Smooth muscle cell (in vitro differentiated cells): ENCODE data around the gene MED4. TPM values are rescaled to one million over a fixed set of nuclear protein-coding genes. Genes with fewer than 3 reads are reported as not detected.

ENCODE experiments used
- DNase-seq: peaks from one replicate; lab custom pipeline; 2025; ENCODE audit not compliant: unreplicated experiment; lab: John Stamatoyannopoulos, UW
- H2AFZ ChIP-seq: fragments of 200-600 bp; sonication (generic); 2 replicates; pipeline ENCODE4 v1.6.0; 2016; ENCODE audit warnings: antibody characterized with exemption, low read depth, mild to moderate bottlenecking
- H3F3A ChIP-seq: fragments of 200-600 bp; sonication (generic); 2 replicates; pipeline ENCODE4 v1.6.0; 2017; ENCODE audit warnings: antibody characterized with exemption, low read depth
- H3K27ac ChIP-seq: fragments of 200-600 bp; sonication (generic); 2 replicates; pipeline ENCODE4 v1.5.1; 2016; ENCODE audit warnings: low read depth, mild to moderate bottlenecking
- H3K27me3 ChIP-seq: fragments of 200-600 bp; sonication (generic); 2 replicates; pipeline ENCODE4 v1.6.1; 2016; ENCODE audit warnings: low read depth, mild to moderate bottlenecking
- H3K36me3 ChIP-seq: fragments of 200-600 bp; sonication (generic); 2 replicates; pipeline ENCODE4 v1.5.1; 2016; ENCODE audit warnings: low read depth
- H3K4me1 ChIP-seq: fragments of 200-600 bp; sonication (generic); 2 replicates; pipeline ENCODE4 v1.5.1; 2016; ENCODE audit warnings: low read depth
- H3K4me2 ChIP-seq: fragments of 200-600 bp; sonication (generic); 2 replicates; pipeline ENCODE4 v1.6.0; 2016; ENCODE audit warnings: mild to moderate bottlenecking
- H3K4me3 ChIP-seq: fragments of 200-600 bp; sonication (generic); 2 replicates; pipeline ENCODE4 v1.5.1; 2016; ENCODE audit warnings: mild to moderate bottlenecking
- H3K79me2 ChIP-seq: fragments of 200-600 bp; sonication (generic); 2 replicates; pipeline ENCODE4 v1.6.0; 2016; ENCODE audit warnings: low read depth, mild to moderate bottlenecking
- H3K9ac ChIP-seq: fragments of 200-600 bp; sonication (generic); 2 replicates; pipeline ENCODE4 v1.6.0; 2016; ENCODE audit warnings: low read depth
- H3K9me3 ChIP-seq: fragments of 200-600 bp; sonication (generic); replicated peaks from 2 replicates; pipeline ENCODE4 v1.5.1; 2016; ENCODE audit warnings: low read depth
- H4K20me1 ChIP-seq: fragments of 200-600 bp; sonication (generic); 2 replicates; pipeline ENCODE4 v1.6.0; 2016; ENCODE audit warnings: low read depth
- CTCF ChIP-seq: fragments of 200-600 bp; sonication (generic); IDR thresholded peaks from 2 replicates; pipeline ENCODE4 v1.5.1; 2017; ENCODE audit warnings: borderline replicate concordance, mild to moderate bottlenecking, antibody characterized with exemption; ENCODE audit not compliant: insufficient read depth, poor library complexity, severe bottlenecking
- WGBS: methylation state at CpG from one replicate; pipeline ENCODE4 v1.1.7; 2016; ENCODE audit warnings: low lambda C conversion rate; 5-methylcytosine and 5-hydroxymethylcytosine counted together
- polyA plus RNA-seq: library from polyadenylated mRNA; unstranded; fragments of >200 nt; fragmentation: Nextera tagmentation; extraction: Ambion mirVana; gene quantifications from 2 replicates; pipeline ENCODE4 v1.2.1, GENCODE V29; 2016
- total RNA-seq: library from RNA; depleted of rRNA; stranded (reverse); fragments of >200 nt; gene quantifications from 2 replicates; pipeline ENCODE4 v1.2.3, GENCODE V29; 2014

The MED4 gene
- total and polyA plus RNA-seq, 2 experiments from 2014 or later, result 47.7 to 59.9 TPM

DNA sequence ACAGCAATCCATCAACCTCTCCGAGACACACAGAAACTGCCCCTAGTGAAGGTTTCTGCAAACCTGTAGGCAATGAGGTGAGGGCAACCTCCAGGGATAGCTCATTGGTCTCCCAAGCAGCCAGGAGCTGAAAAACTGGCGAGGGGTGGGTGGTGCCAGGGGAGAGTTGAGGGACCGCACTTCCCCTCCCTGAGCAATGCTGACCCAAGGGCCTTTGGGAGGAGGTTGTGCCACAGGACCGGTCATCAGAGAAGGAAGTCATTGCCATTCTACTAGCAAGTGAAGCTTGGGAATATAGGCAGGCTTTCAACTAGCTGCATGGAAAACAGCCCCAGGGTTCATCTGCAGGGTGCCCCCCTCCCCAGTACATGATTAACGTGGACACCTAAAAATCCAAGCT lies 23.1 kb upstream of the MED4 start:
- H3K27me3 ChIP-seq, result no peaks in the 10 kb centered on the region
- H3K4me3 ChIP-seq, result no peak overlapping the region
- H4K20me1 ChIP-seq, result no peaks in the 10 kb centered on the region
- no peak overlapping the region for H3K4me2 ChIP-seq
- H3K9me3 ChIP-seq, result no peaks in the 10 kb centered on the region
- H3K9ac ChIP-seq, result no peak overlapping the region
- H3K4me1 ChIP-seq, result no peaks in the 10 kb centered on the region
- WGBS, result 96% methylated on average over 5 of the region's 5 CpGs
- H2AFZ ChIP-seq, result no peak overlapping the region
- H3K79me2 ChIP-seq, result no peaks in the 10 kb centered on the region
- no peaks in the 10 kb centered on the region for H3K36me3 ChIP-seq
- no peaks in the 10 kb centered on the region for H3F3A ChIP-seq
- no peak overlapping the region for H3K27ac ChIP-seq
- no peak for TF ChIP-seq CTCF
- no peak for DNase-seq

GRCh38 chr13:48116808-48117207 lies 21.9 kb upstream of the MED4 start:
- Histone ChIP-seq H3K27ac (no peak overlapping the region), H3K9ac (no peak overlapping the region), H3K36me3 (no peaks in the 10 kb centered on the region), H3K4me3 (no peak overlapping the region), H4K20me1 (no peaks in the 10 kb centered on the region), H2AFZ (no peak overlapping the region), H3K4me2 (no peak overlapping the region), H3K4me1 (no peaks in the 10 kb centered on the region), H3K9me3 (no peaks in the 10 kb centered on the region), H3K27me3 (no peaks in the 10 kb centered on the region), H3K79me2 (no peaks in the 10 kb centered on the region), H3F3A (no peaks in the 10 kb centered on the region)
- TF ChIP-seq CTCF, result no peak
- no peak for DNase-seq
- 67% methylated on average over 3 of the region's 3 CpGs for WGBS

DNA sequence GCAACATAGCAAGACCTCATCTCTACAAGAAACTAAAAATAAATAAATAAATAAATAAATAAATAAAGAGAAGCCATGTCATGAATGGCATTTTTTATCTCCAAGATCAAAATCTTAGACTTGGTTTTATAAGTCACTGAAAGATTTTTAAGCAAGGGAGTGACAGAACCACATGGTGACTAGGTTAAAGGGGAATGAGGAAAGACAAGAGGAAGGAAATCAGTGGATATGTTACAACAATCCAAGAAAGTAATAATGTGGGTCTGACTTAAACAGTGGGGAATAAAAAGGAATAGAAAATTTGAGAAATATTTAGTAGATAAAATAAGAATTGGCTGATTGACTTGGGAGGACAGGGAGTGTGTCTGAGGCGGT lies 18.8 kb upstream of the MED4 start:
- no peak overlapping the region for H3K27ac ChIP-seq
- TF ChIP-seq CTCF, result no peak
- H3K36me3 ChIP-seq, result no peaks in the 10 kb centered on the region
- H3K4me1 ChIP-seq, result no peaks in the 10 kb centered on the region
- no peak overlapping the region for H3K9ac ChIP-seq
- H3K27me3 ChIP-seq, result no peaks in the 10 kb centered on the region
- H3K4me2 ChIP-seq, result no peak overlapping the region
- H3K4me3 ChIP-seq, result no peak overlapping the region
- 100% methylated on average over 1 of the region's 1 CpG for WGBS
- H3K79me2 ChIP-seq, result no peaks in the 10 kb centered on the region
- no peaks in the 10 kb centered on the region for H3F3A ChIP-seq
- no peak overlapping the region for H2AFZ ChIP-seq
- H3K9me3 ChIP-seq, result no peaks in the 10 kb centered on the region
- no peak for DNase-seq
- H4K20me1 ChIP-seq, result no peaks in the 10 kb centered on the region

- Histone ChIP-seq H3K79me2 (no peaks in the 10 kb centered on the region), H3K9ac (no peak overlapping the region), H4K20me1 (no peaks in the 10 kb centered on the region), H3K4me1 (no peaks in the 10 kb centered on the region), H3K27me3 (no peaks in the 10 kb centered on the region), H3K27ac (no peak overlapping the region), H3K9me3 (no peaks in the 10 kb centered on the region), H3K4me2 (no peak overlapping the region), H3K4me3 (no peak overlapping the region), H3K36me3 (no peaks in the 10 kb centered on the region), H2AFZ (no peak overlapping the region), H3F3A (no peaks in the 10 kb centered on the region)
- no peak for TF ChIP-seq CTCF
- 82% methylated on average over 5 of the region's 5 CpGs for WGBS
- DNase-seq, result no peak
Observed at GRCh38 chr13:48112896-48113755, 18.2 kb upstream of the MED4 start.
